HepG2 (cell line): ENCODE results near the gene ZNF302. TPM values are rescaled to one million over a fixed set of nuclear protein-coding genes. Genes with fewer than 3 reads are reported as not detected.
A peak's percentile ranks its signal among the peaks of the same experiment; 100 is the strongest.

Experiments used
- AKAP8 ChIP-seq: sonication (generic); formaldehyde crosslinking; IDR thresholded peaks from 2 replicates; pipeline ENCODE4 v1.5.1; 2020; ENCODE audit warnings: mild to moderate bottlenecking, missing genetic modification reagents
- ARID5B ChIP-seq: IDR thresholded peaks from 2 replicates; pipeline ENCODE4 v1.4.0; 2020; ENCODE audit warnings: mild to moderate bottlenecking, missing genetic modification reagents
- DNMT3B ChIP-seq: conservative IDR thresholded peaks from 2 replicates; pipeline ENCODE4 v1.6.1; 2016; ENCODE audit warnings: missing biosample characterization, control low read depth
- FOXA1 ChIP-seq, 2 experiments: fragments of 450-650 bp in 1 of 2; sonication (generic) in 1 of 2; formaldehyde crosslinking in 1 of 2; IDR thresholded peaks; 2 replicates each; pipeline versions ENCODE4 v1.4.0 to v1.6.1; 2016 to 2020; ENCODE audit warnings: missing genetic modification reagents in 1 of 2
- FOXP4 ChIP-seq: sonication (generic); formaldehyde crosslinking; IDR thresholded peaks from 2 replicates; pipeline ENCODE4 v1.4.0; 2020; ENCODE audit warnings: missing genetic modification reagents
- GFI1 ChIP-seq: sonication (generic); formaldehyde crosslinking; IDR thresholded peaks from 2 replicates; pipeline ENCODE4 v1.5.0; 2020; ENCODE audit warnings: missing genetic modification reagents, mild to moderate bottlenecking, borderline replicate concordance
- HMG20A ChIP-seq: IDR thresholded peaks from 2 replicates; pipeline ENCODE4 v1.6.1; 2016; ENCODE audit warnings: borderline replicate concordance
- KLF12 ChIP-seq: sonication (generic); formaldehyde crosslinking; IDR thresholded peaks from 2 replicates; pipeline ENCODE4 v1.4.0; 2020; ENCODE audit warnings: missing genetic modification reagents, borderline replicate concordance
- MED1 ChIP-seq: sonication (generic); formaldehyde crosslinking; IDR thresholded peaks from 2 replicates; pipeline ENCODE4 v1.4.0; 2020; ENCODE audit warnings: missing genetic modification reagents
- PAXIP1 ChIP-seq: sonication (generic); formaldehyde crosslinking; conservative IDR thresholded peaks from 2 replicates; pipeline ENCODE4 v1.4.0; 2020; ENCODE audit warnings: mild to moderate bottlenecking, missing genetic modification reagents, moderate library complexity
- ZBTB26 ChIP-seq: IDR thresholded peaks from 2 replicates; pipeline ENCODE4 v1.6.1; 2016; ENCODE audit warnings: missing compliant biosample characterization, missing genetic modification reagents, borderline replicate concordance
- ZNF280D ChIP-seq: sonication (generic); formaldehyde crosslinking; IDR thresholded peaks from 2 replicates; pipeline ENCODE4 v1.5.1; 2020; ENCODE audit warnings: mild to moderate bottlenecking, missing genetic modification reagents
- ZNF607 ChIP-seq: sonication (generic); formaldehyde crosslinking; IDR thresholded peaks from 2 replicates; pipeline ENCODE4 v1.5.1; 2020; ENCODE audit warnings: missing genetic modification reagents, mild to moderate bottlenecking, borderline replicate concordance
- ZNF713 ChIP-seq: sonication (generic); formaldehyde crosslinking; IDR thresholded peaks from 2 replicates; pipeline ENCODE4 v1.4.0; 2020; ENCODE audit warnings: mild to moderate bottlenecking, missing genetic modification reagents
- polyA plus RNA-seq, 8 experiments: library from polyadenylated mRNA; depleted of rRNA in 3 of 8; stranded (reverse) in 7 of 8; unstranded in 1 of 8; fragments of >200 nt; fragmentation: Illumina TruSeq in 4 of 8; extraction: Trizol in 4 of 8; gene quantifications; 2 replicates each; pipeline versions ENCODE4 v1.2.1 to v1.2.3, GENCODE V29; 2011 to 2016; ENCODE audit warnings: low read depth in 4 of 8, missing spikeins in 1 of 8, mixed read lengths in 1 of 8; ENCODE audit not compliant: insufficient read depth in 1 of 8
- total RNA-seq, 5 experiments: library from RNA; depleted of rRNA; stranded (reverse); fragments of >200 nt; fragmentation: Illumina TruSeq; extraction: Trizol; gene quantifications; 2 replicates each; pipeline ENCODE4 v1.2.3, GENCODE V29; 2016; ENCODE audit warnings: low read depth in 1 of 5

ZNF302 gene
- total and polyA plus RNA-seq, 2 of the 13 experiments (the other 11 are each of a cell fraction or from before 2014, with no cell fraction given): not detected

- TF ChIP-seq FOXP4 (peak; percentile 22; the same call in 1 of the 2 replicates), GFI1 (peak; percentile 77; the same call in 1 of the 2 replicates), KLF12 (CRISPR knock-in tag) (no peak), HMG20A (CRISPR knock-in tag) (peak; percentile 25; the same call in 1 of the 2 replicates), ZNF713 (CRISPR knock-in tag) (no peak), ZBTB26 (CRISPR knock-in tag) (peak; percentile 96), FOXA1 (IDR thresholded peaks at IDR 0.05) (no peak), FOXA1 (CRISPR knock-in tag; IDR thresholded peaks at IDR 0.05) (0 out of 2 replicates have a peak, but pooled peaks have one; percentile 28), PAXIP1 (CRISPR knock-in tag) (peak; percentile 64), AKAP8 (no peak), ARID5B (CRISPR knock-in tag) (peak; percentile 69), DNMT3B (CRISPR knock-in tag) (no peak), ZNF607 (CRISPR knock-in tag) (no peak), ZNF280D (CRISPR knock-in tag) (0 out of 2 replicates have a peak, but pooled peaks have one; percentile 32), MED1 (peak; percentile 62)
Measured at GRCh38 chr19:34725400-34725799, 47.9 kb downstream of the ZNF302 start (continued).
